HepG2 (cell line): Measurements from ENCODE around the gene RAI14. TPM values are rescaled to one million over a fixed set of nuclear protein-coding genes. Genes with fewer than 3 reads are reported as not detected.

Experiments used
- ELF4 ChIP-seq: sonication (generic); formaldehyde crosslinking; IDR thresholded peaks from 2 replicates; pipeline ENCODE4 v1.5.0; 2020; ENCODE audit warnings: missing genetic modification reagents, mild to moderate bottlenecking, moderate library complexity, borderline replicate concordance
- GFI1 ChIP-seq: sonication (generic); formaldehyde crosslinking; IDR thresholded peaks from 2 replicates; pipeline ENCODE4 v1.5.0; 2020; ENCODE audit warnings: missing genetic modification reagents, mild to moderate bottlenecking, borderline replicate concordance
- KDM5B ChIP-seq: sonication (generic); formaldehyde crosslinking; IDR thresholded peaks from 2 replicates; pipeline ENCODE4 v1.4.0; 2020; ENCODE audit warnings: missing genetic modification reagents, mild to moderate bottlenecking, borderline replicate concordance
- KLF6 ChIP-seq: IDR thresholded peaks from 2 replicates; pipeline ENCODE4 v1.8.0; 2016; ENCODE audit warnings: missing biosample characterization, missing genetic modification reagents
- NFE2L2 ChIP-seq: fragments of 150-350 bp; IDR thresholded peaks from 2 replicates; pipeline ENCODE4 v1.6.1; 2014; ENCODE audit warnings: low read length
- ONECUT2 ChIP-seq: sonication (generic); formaldehyde crosslinking; IDR thresholded peaks from 2 replicates; pipeline ENCODE4 v1.4.0; 2020; ENCODE audit warnings: missing genetic modification reagents
- POLR2G ChIP-seq: fragments of 200-400 bp; formaldehyde crosslinking; IDR thresholded peaks from 2 replicates; pipeline ENCODE4 v1.6.1; 2018; ENCODE audit warnings: mild to moderate bottlenecking, low read depth, low read length, moderate library complexity
- PRMT3 ChIP-seq: sonication (generic); formaldehyde crosslinking; IDR thresholded peaks from 2 replicates; pipeline ENCODE4 v1.8.1; 2022; ENCODE audit warnings: low read depth, mild to moderate bottlenecking, moderate library complexity, missing genetic modification reagents, borderline replicate concordance
- SPEN ChIP-seq: sonication (generic); formaldehyde crosslinking; IDR thresholded peaks from 2 replicates; pipeline ENCODE4 v1.5.1; 2020; ENCODE audit warnings: low read depth, mild to moderate bottlenecking, missing genetic modification reagents
- ZBTB38 ChIP-seq: sonication (generic); formaldehyde crosslinking; IDR thresholded peaks from 2 replicates; pipeline ENCODE4 v1.5.1; 2020; ENCODE audit warnings: mild to moderate bottlenecking, missing genetic modification reagents
- ZHX2 ChIP-seq, 2 experiments: sonication (generic) in 1 of 2; formaldehyde crosslinking in 1 of 2; IDR thresholded peaks; 2 replicates each; pipeline versions ENCODE4 v1.6.1 to v1.9.0; 2014 to 2022; ENCODE audit warnings: antibody characterized with exemption in 1 of 2, borderline replicate concordance in 1 of 2, inconsistent platforms in 1 of 2, low read depth in 1 of 2, missing genetic modification reagents in 1 of 2
- ZNF34 ChIP-seq: sonication (generic); formaldehyde crosslinking; IDR thresholded peaks from 2 replicates; pipeline ENCODE4 v1.4.0; 2020; ENCODE audit warnings: mild to moderate bottlenecking, missing genetic modification reagents, borderline replicate concordance
- polyA plus RNA-seq, 8 experiments: library from polyadenylated mRNA; depleted of rRNA in 3 of 8; stranded (reverse) in 7 of 8; unstranded in 1 of 8; fragments of >200 nt; fragmentation: Illumina TruSeq in 4 of 8; extraction: Trizol in 4 of 8; gene quantifications; 2 replicates each; pipeline versions ENCODE4 v1.2.1 to v1.2.3, GENCODE V29; 2011 to 2016; ENCODE audit warnings: low read depth in 4 of 8, missing spikeins in 1 of 8, mixed read lengths in 1 of 8; ENCODE audit not compliant: insufficient read depth in 1 of 8
- total RNA-seq, 5 experiments: library from RNA; depleted of rRNA; stranded (reverse); fragments of >200 nt; fragmentation: Illumina TruSeq; extraction: Trizol; gene quantifications; 2 replicates each; pipeline ENCODE4 v1.2.3, GENCODE V29; 2016; ENCODE audit warnings: low read depth in 1 of 5
- TF ChIP-seq, protein P1 (sequence below): sonication (generic); formaldehyde crosslinking; IDR thresholded peaks from 2 replicates; pipeline ENCODE4 v1.4.0; 2020; ENCODE audit warnings: missing genetic modification reagents, borderline replicate concordance
- TF ChIP-seq, protein P2 (sequence below): sonication (generic); formaldehyde crosslinking; conservative IDR thresholded peaks from 2 replicates; pipeline ENCODE4 v1.4.0; 2020; ENCODE audit warnings: missing genetic modification reagents

The RAI14 gene
- total and polyA plus RNA-seq, 2 of the 13 experiments (the other 11 are each of a cell fraction or from before 2014, with no cell fraction given) = 12.6 to 18.2 TPM

- no peak for TF ChIP-seq ZHX2 (IDR thresholded peaks at IDR 0.05; ENCODE audit: low read depth)
- no peak for TF ChIP-seq ZHX2 (CRISPR knock-in tag; IDR thresholded peaks at IDR 0.05; ENCODE audit: borderline replicate concordance)
- TF ChIP-seq POLR2G = peak; percentile 99
- peak; percentile 17; the same call in 1 of the 2 replicates for TF ChIP-seq GFI1
- TF ChIP-seq, protein P1, sequence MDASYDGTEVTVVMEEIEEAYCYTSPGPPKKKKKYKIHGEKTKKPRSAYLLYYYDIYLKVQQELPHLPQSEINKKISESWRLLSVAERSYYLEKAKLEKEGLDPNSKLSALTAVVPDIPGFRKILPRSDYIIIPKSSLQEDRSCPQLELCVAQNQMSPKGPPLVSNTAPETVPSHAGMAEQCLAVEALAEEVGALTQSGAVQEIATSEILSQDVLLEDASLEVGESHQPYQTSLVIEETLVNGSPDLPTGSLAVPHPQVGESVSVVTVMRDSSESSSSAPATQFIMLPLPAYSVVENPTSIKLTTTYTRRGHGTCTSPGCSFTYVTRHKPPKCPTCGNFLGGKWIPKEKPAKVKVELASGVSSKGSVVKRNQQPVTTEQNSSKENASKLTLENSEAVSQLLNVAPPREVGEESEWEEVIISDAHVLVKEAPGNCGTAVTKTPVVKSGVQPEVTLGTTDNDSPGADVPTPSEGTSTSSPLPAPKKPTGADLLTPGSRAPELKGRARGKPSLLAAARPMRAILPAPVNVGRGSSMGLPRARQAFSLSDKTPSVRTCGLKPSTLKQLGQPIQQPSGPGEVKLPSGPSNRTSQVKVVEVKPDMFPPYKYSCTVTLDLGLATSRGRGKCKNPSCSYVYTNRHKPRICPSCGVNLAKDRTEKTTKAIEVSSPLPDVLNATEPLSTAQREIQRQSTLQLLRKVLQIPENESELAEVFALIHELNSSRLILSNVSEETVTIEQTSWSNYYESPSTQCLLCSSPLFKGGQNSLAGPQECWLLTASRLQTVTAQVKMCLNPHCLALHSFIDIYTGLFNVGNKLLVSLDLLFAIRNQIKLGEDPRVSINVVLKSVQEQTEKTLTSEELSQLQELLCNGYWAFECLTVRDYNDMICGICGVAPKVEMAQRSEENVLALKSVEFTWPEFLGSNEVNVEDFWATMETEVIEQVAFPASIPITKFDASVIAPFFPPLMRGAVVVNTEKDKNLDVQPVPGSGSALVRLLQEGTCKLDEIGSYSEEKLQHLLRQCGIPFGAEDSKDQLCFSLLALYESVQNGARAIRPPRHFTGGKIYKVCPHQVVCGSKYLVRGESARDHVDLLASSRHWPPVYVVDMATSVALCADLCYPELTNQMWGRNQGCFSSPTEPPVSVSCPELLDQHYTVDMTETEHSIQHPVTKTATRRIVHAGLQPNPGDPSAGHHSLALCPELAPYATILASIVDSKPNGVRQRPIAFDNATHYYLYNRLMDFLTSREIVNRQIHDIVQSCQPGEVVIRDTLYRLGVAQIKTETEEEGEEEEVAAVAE (CRISPR knock-in tag) = peak; percentile 61; the same call in 1 of the 2 replicates
- TF ChIP-seq ONECUT2 = no peak
- TF ChIP-seq ZBTB38 = peak; percentile 84; the same call in 1 of the 2 replicates
- TF ChIP-seq, protein P2, sequence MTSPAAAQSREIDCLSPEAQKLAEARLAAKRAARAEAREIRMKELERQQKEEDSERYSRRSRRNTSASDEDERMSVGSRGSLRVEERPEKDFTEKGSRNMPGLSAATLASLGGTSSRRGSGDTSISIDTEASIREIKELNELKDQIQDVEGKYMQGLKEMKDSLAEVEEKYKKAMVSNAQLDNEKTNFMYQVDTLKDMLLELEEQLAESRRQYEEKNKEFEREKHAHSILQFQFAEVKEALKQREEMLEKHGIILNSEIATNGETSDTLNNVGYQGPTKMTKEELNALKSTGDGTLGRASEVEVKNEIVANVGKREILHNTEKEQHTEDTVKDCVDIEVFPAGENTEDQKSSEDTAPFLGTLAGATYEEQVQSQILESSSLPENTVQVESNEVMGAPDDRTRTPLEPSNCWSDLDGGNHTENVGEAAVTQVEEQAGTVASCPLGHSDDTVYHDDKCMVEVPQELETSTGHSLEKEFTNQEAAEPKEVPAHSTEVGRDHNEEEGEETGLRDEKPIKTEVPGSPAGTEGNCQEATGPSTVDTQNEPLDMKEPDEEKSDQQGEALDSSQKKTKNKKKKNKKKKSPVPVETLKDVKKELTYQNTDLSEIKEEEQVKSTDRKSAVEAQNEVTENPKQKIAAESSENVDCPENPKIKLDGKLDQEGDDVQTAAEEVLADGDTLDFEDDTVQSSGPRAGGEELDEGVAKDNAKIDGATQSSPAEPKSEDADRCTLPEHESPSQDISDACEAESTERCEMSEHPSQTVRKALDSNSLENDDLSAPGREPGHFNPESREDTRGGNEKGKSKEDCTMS (CRISPR knock-in tag) = no peak
- TF ChIP-seq PRMT3 = no peak; the same call in 1 of the 2 replicates
- 0 out of 2 replicates have a peak, but pooled peaks have one; percentile 40 for TF ChIP-seq ELF4
- TF ChIP-seq ZNF34 (CRISPR knock-in tag) = 0 out of 2 replicates have a peak, but pooled peaks have one; percentile 36
- TF ChIP-seq KDM5B (CRISPR knock-in tag) = peak; percentile 96
- no peak for TF ChIP-seq NFE2L2
- peak; percentile 53; the same call in 1 of the 2 replicates for TF ChIP-seq KLF6 (CRISPR knock-in tag)
- peak; percentile 90 for TF ChIP-seq SPEN (CRISPR knock-in tag)
Measured at GRCh38 chr5:34838785-34839714, 182.9 kb downstream of the RAI14 start, which contains the start of gene TTC23L (continued).
